GM12878 (cell line): ENCODE measurements around the gene ARID4B.

Source experiments
- CTCF ChIP-seq, 3 experiments: IDR thresholded peaks in 2 of 3; conservative IDR thresholded peaks in 1 of 3; 2 replicates each; pipeline ENCODE4 v1.5.1; 2011; ENCODE audit warnings: low read depth in 3 of 3, low read length in 3 of 3, mild to moderate bottlenecking in 3 of 3, control low read depth in 2 of 3, moderate library complexity in 2 of 3, inconsistent platforms in 1 of 3, mixed read lengths in 1 of 3; ENCODE audit not compliant: control insufficient read depth in 2 of 3, insufficient read depth in 1 of 3; ENCODE audit errors: extremely low read depth in 1 of 3
- NR2C2 ChIP-seq: IDR thresholded peaks from 2 replicates; pipeline ENCODE4 v1.6.1; 2011; ENCODE audit warnings: borderline replicate concordance, low read depth; ENCODE audit not compliant: control insufficient read depth, insufficient read length
- POLR2AphosphoS5 ChIP-seq: IDR thresholded peaks from 2 replicates; pipeline ENCODE4 v1.6.1; 2011; ENCODE audit warnings: mild to moderate bottlenecking, low read length, inconsistent platforms
- RELA ChIP-seq: fragments of 450-650 bp; IDR thresholded peaks from 2 replicates; pipeline ENCODE4 v1.8.0; 2014; ENCODE audit warnings: borderline replicate concordance; ENCODE audit not compliant: partially characterized antibody
- TAF1 ChIP-seq: IDR thresholded peaks from 2 replicates; pipeline ENCODE4 v1.6.1; 2011; ENCODE audit warnings: mild to moderate bottlenecking, low read depth, low read length, borderline replicate concordance
- TF ChIP-seq, protein P1 (sequence below): IDR thresholded peaks from 2 replicates; pipeline ENCODE4 v1.6.1; 2012; ENCODE audit warnings: low read depth, low read length, improper control_type of control experiment

GRCh38 chr1:235226933-235227332 lies 101.0 kb downstream of the ARID4B start:
- no peak for TF ChIP-seq RELA
- no peak for TF ChIP-seq TAF1
- no peak for TF ChIP-seq NR2C2
- TF ChIP-seq POLR2AphosphoS5, result no peak
- TF ChIP-seq, protein P1, sequence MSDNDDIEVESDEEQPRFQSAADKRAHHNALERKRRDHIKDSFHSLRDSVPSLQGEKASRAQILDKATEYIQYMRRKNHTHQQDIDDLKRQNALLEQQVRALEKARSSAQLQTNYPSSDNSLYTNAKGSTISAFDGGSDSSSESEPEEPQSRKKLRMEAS, result no peak
- no peak for TF ChIP-seq CTCF (IDR thresholded peaks at IDR 0.05 in 2 of 3, conservative IDR thresholded peaks at IDR 0.05 in 1 of 3; ENCODE audit: control insufficient read depth in 2 of 3, extremely low read depth in 1 of 3, insufficient read depth in 1 of 3, low read depth in 3 of 3, low read length in 3 of 3)
